Stimulated activated CD8-positive, alpha-beta memory T cell treated with anti-CD3 and anti-CD28 coated beads, Interleukin-4, amount 100 ng/mL, for 24 hours (primary cell): ENCODE results near the gene FRS3.
"Not testable (repeated sequence)": the region's sequence is repeated elsewhere in the genome, so short reads cannot be mapped to it uniquely, and the experiment has no call there.

Experiments used
- DNase-seq: peaks from one replicate; pipeline ENCODE4 v3.0.0-alpha.2; 2020; ENCODE audit warnings: low read depth

FRS3 gene

DNA sequence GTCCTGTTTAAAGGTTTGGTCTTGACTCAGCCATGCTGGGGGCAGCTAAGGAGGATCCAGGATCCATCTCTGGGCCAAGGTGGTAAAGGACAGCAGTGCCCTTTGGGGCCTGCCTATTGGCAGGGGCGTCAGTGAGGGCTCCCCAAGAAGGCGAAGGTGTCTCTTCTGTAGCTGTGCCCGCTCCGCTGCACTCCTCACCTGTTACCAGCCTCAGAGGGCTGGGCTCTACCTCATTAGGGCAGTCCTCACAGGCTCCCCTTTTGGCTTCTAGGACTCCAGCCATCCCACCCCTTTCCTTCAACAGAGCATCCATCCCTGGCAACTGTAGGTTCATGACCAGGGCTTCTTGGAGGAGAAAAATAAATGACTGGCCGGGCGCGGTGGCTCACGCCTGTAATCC is 10.3 kb downstream of the FRS3 start:
- DNase-seq = no peak

DNA sequence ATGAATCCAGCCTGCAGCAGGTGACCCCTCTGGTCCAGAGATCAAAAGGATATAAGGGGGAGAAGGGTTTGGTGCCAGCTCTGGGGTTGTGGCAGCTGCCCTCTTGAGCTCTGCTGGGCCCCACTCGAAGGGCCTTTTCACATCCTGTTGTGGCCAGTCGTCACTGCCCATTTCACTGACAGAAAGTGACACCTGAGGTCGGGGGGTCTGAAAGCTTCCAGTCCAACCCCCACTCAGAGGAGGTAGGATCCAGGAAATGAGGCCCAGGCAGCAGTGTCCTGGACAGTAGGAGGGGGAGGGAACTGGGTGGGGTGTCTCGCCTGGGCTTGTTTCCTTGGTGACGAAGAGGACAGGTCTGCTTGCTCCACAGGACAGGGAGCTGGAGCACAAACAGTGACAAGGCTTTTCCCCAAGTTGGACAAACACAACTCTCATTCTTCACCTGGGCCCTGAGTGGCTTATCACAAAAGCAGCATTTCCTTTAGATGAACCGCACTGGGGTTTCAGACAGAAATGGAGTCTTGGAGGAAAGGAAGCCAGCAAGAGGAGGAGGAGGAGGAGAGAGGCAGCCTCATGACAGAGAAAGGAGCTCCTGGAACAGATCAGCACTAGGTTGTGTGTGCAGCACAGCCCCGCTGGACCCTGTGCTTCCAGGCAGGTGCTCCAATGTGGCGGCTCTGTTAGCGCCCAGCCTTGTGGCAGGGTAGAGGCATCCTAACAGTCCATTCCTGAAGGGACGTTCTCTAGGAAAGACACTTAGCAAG is 11.0 kb downstream of the FRS3 start:
- DNase-seq = no peak

DNA sequence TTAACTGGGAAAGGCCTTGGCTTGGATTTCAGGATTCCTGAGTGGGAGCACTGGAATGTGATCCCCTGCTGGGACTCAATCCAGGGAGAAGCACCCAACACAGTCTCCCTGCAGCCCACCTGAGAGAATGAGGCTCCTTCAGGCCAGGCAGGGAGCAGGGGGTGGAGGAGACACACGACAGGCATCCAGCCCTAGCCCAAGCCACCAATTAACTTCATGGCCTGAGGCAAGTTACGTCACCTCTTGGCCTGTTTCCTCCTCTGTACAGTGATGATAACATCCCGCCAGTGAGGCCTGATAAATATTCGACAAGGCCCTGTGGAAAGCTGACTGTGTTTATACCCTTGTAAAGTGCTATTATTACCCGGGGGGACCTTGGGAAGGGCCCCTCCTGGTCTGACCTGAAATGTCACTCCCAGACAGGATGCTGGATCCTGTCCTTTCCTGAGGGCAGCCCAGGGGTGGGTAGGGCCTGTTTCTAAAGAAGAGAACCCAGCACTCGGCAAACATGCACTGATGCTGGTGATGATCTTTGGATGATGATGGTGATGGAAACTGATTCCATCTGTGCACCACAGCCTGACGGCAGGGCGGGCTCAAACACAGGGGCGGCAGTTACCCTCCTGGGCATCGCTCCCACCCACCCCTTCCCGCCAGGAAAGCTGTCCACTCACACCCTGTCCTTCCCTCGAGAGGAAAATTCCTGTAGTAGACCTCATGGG is 12.4 kb downstream of the FRS3 start:
- no peak for DNase-seq

DNA sequence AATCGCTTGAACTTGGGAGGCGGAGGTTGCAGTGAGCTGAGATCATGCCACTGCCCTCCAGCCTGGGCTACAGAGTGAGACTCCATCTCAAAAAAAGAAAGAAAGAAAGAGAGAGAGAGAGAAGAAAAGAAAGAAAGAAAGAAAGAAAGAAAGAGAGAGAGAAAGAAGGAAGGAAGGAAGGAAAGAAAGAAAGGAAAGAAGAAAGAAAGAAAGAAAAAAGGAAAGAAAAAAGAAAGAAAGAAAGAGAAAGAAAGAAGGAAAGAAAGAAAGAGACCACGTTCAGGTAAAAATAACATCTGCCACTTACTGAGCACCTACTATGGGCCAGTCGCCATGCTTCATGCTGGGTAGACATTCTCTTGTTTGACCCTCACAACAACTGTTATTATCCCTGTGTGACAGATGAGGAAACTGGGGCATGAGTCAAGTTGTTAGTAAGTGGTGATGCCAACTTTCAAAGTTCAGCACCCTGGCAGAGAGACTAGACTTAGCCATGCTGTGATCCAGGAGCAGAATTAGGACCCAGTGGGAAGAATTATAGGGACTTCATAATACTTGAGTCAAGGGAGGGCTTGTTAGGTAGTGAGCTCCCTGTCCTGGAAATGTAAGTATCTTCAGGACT is 13.5 kb downstream of the FRS3 start:
- DNase-seq = not testable (repeated sequence)

DNA sequence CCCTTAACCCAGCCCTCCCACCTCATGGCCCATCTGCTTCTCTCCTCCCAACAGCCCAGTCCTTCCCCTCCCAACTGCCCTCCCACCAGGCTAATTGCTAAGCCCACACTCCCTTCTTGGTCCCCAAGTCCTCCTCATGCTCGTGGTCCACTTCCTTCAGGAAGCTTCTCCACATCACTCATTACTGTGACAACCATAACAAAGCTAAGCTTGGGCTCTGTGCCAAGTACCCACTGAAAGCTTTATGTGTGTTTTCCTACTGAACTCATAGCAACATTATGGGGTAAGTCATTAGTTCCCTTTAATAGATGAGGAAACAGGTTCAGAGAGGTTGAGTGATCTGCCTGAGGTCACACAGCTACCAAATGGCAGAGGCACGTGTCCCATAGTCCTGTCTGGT is 16.2 kb downstream of the FRS3 start:
- no peak for DNase-seq

DNA sequence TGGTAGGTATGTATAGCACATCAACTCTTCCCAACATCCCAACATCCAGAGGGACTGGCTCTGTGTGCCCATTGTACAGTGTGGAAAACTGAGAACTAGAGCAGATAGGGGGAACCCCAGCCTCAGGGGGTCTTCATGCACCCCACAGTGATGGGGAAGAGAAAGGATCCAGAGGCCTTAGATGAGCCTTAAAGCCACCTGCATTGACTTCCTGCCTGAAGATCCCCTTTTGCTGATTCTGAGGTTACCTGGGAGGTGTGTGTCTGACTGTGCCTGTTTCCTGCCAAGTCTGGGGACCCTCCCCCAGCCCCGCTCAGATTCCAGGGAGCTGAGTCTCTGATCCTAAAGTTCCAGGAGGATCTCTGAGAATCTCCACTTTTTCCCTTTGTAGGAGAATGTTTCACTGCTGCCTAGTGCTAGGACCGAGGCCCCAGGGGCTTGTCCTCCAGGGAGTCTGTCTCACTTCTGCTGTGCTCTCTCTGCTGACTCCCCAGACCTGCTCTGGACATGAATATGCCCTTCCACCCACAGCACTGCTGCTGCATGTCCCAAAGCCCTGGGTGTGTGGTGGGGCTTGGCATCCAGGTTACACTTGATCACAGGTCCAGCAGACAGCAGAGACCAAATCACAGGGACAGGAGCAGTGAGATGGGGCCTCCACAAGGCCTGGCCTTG is 19.7 kb downstream of the FRS3 start:
- no peak for DNase-seq

DNA sequence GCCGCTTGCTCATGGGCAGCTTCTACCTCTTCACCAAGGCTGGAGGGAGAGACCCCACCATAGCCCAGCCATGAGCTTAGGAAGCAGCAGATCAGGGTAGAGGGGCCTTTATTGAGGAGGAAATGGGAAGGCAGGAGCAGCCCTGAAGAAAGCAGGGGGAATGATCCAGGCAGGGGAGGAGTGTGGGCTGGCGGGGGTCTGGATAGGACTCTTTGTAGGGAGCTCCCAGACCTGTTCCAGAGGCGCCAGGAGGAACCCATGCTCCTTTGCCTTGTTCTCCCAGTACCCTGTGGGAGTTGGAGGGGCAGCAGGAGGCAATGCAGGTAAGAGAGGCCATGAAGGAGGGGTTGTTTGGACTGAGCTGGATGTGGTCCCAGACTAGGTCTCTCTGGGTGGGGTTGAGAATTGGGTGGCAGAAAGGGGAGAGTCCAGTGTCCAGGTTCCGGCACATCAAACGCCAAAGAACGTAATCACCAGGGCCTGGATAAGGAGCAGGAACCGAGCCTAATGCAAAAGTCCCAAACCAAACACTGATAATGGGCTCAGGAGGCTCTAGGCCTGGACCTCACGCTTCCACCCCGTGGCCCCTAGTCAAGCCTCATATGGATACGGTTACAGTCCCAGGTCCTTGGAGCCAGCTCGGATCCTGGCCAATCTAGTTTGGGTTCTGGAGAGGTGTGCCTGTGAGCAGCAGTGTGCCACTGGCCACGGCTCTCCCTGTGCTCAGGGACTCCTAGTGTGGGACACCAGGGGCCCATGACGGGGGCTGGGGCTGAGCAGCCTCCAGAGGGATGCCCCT is 20.4 kb downstream of the FRS3 start:
- no peak for DNase-seq

DNA sequence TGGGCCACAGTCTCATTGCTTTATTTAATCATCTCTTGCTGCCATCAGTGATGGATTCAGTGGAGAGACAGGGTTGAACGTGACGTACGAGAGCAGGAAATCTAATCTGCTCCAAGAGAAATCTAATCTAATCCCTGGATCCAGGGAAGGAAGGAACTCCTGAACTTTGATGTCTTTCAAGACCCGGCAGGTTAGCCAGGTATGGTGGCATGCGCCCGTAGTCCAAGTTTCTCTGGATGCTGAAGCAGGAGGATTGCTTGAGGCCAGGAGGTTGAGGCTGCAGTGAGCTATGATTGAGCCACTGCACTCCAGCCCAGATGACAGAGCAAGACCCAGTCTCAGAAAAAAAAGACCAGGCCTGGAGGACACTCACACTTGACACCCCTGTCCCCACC is 21.1 kb downstream of the FRS3 start:
- no peak for DNase-seq

DNA sequence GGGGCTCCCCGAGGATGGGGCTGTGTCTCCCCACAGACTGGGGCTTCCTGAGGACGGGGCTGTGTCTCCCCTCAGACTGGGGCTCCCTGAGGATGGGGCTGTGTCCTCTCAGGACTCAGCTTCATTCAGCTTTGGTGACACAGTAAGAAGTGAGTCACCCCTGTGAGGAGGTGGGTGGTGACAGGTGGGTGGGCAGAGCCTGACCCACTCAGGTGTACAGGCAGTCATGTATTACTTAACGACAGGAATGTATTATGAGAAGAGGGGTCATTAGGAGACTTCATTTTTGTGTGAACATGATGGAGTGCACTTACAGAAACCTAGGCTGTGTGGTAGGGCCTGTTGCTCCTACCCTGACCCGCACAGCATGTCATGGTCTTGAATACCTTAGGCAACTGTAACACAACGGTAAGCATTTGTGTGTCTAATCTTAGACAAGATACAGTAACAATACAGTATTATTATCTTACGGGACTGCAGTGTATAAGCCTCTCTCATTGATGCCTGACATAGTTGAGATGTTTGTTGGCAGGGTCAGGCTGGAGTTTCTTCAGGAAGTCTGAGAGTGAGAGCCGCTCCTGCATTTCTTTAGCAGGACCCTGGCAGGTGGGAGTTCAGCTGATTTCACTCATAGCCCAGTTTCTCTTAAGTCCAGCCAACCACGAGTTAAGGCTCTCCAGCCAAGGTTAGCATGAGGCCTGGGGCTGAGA is 21.6 kb downstream of the FRS3 start:
- DNase-seq = no peak

DNA sequence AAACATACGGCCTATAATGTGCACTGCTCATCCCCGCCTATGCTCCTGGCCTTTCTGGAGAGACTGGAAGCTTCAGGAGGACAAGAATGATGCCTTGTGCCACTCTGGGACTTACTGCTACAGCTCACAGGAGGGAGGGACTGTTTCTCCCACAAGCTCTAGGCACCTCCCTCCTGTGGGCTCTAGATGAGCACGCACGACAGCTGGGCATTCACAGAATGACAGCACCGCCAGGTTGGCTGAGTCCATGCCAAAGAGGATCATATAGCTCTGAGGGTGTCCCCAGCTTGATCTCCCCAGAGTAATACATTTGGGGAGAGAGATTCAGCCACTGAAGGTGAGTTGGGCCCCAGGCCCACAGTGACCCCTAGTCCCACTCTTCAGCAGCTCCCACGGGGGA is 22.4 kb downstream of the FRS3 start:
- DNase-seq = no peak

DNA sequence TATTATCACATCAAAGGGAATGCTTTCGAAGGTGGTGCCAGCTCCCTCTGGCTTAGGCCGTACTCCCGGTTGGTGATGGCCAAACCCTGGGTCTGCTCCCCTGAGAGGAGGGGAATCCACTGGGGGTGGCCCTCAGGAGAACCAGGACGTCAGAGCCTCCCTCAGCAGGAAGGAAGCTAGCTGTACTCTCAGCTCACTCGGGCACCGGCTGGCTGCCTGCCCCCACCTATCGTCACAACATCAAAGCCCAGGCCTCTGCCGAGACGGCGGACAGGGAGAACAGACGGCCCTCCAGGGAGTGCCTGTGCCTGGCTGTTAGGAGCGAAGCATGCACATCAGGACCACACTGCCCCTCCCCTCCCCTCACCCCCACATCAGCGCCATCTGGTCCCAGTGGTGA is 23.3 kb downstream of the FRS3 start:
- DNase-seq = no peak

DNA sequence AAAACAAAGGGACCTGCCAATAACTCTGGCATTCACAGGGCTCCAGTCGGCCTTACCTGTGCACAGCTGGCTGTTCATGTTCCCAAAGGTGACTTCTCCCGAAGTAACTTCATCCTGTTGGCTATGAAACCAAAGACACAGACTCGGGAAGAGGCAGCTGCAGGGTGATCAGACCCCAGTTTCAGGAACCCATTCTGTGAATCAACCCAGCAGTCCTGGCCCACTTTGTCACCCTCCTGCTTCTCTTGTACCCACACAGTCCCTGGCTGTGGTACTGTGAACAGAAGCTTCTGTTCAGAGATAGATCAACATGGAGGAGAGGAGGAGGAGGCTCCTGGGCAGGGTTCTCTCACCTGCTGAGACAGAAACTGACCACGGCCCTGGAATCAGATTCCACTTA is 23.8 kb downstream of the FRS3 start:
- DNase-seq = no peak

DNA sequence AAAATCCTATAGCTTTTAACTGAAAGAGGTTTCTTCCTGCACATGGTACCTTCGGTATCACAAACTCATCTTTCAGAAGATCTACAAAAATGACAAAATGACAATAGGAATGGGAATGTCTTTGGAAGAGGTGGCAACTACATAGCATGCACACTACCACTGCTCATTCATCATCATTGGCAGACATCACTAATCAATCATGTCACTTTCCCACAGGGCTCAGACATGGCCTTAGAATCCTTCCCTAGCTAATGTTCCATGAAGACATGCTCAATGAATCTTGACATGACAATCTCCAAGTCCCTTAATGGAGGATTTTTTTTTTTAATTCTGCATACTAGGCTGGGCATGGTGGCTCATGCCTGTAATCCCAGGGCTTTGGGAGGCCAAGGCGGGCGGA is 29.3 kb downstream of the FRS3 start:
- no peak for DNase-seq

DNA sequence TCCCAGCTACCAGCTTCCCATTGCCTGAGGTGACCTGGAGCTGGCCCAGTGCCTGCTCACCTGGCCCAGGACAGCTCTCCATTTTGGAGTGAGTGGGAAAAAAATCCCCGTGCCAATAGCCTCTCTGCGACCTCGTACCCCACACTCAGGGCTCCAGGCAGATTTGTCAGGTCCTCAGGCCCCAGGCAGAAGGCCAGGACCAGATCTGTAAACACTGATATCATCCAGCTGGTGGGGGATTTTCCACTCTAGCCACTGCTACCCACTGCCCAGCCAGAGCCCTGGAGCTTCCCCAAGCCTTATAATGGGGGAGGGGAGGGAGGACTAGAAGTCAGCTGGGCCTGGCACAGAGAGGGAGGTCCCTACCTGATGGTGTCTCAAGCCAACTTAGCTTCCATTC is 31.2 kb downstream of the FRS3 start:
- no peak for DNase-seq

DNA sequence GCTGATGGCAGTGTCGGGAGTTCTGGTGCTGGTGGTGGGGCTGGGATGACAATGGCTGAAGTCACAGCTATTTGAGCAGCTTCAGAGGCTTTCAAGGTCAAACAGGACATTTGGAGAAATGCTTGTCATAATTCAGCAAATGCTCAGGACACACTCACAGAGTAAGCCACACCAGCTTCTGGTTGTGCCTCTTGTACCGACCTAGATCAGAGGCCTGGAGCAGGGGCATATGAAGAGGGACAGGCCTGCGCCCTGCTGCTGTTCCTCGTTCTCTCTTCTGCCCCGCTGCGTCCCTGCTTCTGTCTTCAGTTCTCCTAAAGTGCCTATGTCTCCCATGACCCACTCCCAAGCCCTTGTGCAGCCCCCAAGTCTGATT is 31.6 kb downstream of the FRS3 start:
- no peak for DNase-seq

DNA sequence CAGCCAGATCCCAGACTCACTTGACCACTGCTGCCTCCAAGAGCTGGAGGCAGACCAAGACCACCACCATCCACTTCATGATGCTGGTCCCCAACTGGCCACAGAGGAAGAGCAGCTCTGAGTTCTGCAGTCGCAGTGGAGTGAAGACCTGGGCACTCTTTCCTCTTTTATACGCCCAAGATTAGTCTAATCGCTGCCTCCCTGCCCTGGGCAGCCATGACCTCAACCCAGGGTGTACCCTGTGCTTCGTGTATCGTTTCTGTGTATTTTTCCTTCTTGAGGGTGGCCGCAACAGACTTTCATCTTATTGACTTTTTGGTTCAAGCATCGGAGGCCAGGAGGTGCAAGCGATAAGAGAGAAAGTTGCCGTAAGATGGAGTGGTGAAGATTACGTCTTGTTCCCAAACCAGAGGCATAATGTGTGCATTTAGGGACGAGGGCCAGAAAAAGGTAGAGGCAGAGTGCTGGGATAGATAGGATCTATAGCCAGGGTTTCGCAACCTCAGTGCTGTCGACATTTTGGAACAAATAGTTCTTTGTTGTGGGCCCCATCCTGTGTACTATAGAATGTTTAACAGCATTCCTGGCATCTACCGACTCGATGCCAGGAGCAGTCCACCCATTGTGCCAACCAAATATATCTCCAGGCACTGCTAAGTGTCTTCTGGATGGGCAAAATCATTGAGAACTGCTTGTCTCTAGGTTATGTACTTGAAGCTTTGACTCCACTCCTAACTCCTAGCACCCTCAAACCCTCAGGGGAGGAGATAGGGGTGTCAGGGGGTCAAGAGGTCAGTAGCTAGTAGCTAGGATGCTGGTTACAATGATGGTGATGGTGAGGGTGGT is 32.2 kb downstream of the FRS3 start, which contains the start of gene PGC:
PGC (minus strand) TSS at position 142 of the 846 bp plus-strand sequence; CDS start at position 79, 63 bp downstream.
- DNase-seq = no peak

DNA sequence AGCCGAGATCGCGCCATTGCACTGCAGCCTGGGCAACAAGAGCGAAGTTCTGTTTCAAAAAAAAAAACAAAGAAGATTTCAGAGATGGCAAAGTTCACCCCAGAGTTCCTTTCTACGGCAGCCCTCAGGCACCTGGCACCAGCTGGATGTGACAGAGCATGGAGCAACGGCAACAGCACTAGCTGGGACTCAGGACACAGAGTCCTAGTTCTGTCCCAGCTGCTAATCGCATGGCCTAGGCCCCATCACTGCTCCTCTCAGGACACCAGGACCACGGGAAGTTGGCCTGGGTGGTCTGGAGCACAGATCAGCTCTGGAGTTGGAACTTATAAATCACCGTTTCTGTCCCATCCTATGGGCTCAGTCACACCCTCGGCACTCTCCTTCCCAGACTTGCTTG is 33.6 kb downstream of the FRS3 start:
- no peak for DNase-seq

DNA sequence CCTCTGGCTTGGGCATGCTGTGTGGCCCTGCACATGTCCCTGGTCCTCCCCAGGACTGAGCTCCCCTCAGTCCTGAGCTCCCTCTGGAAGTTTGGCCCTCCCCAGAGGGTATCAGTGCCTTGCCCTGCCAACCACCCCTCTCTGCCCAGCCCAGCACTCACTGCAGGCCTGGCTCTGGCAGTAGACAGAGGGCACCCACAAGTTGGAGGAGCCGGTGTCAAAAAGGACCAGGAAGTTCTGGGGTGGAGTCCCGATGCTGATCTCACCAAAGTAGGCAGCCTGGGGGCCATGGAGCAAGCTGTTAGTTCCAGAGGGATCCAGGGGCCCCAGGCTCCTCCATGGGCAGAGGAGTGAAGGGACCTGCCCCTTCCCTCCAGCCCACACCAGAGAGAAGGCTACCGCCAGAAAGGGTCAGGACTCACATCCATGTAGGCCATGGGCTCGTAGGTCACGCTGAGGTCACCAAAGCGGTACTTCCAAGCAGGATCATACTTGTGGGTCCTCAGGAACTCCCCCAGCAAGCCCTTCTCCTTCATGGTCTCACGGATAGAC is 35.4 kb downstream of the FRS3 start:
- no peak for DNase-seq

DNA sequence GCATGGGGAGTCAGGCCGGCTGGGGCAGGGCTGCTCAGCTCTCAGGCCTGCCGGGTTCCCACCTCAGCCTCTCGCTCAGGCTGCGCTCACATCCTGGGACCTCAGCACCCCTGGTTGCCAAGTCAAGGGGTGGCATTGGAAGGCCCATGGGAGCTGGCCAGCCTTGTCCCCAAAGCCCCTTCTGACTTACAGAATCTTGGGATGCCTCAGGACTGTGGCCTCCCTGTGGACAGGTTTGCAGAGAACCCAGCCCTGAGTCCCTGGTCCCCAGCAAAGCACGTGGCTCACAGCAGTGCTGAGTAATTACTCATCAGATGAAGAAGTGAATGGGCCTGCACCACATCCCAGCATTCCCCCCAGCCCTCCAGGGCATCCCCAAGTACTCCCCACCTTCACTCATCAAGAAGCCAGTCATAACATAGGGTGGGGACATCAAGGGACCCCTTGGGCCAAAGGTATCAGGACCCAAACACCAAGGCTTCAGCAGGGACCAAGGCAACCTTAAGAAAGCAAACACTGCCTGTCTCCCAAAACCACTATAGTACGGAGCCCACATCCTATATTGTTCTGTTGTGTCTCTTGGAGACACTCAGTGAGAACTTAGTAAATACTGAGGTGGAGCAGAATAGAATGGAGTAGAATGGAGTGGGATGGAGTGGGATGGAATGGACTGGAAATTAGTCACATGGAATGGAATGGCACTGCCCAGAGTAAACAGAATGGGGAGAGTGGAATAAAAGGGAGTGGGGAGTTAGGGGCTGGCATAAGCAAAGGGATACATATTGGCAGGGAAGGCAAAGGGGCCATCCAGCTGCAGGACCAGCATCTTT is 36.1 kb downstream of the FRS3 start:
- no peak for DNase-seq
